Measurements from ENCODE around the gene DENND6B. TPM values are rescaled to one million over a fixed set of nuclear protein-coding genes. Genes with fewer than 3 reads are reported as not detected.

Gene DENND6B
- total RNA-seq, 6 experiments from 2014 or later: 0.98 to 4.1 (median 1.9) TPM

DNA sequence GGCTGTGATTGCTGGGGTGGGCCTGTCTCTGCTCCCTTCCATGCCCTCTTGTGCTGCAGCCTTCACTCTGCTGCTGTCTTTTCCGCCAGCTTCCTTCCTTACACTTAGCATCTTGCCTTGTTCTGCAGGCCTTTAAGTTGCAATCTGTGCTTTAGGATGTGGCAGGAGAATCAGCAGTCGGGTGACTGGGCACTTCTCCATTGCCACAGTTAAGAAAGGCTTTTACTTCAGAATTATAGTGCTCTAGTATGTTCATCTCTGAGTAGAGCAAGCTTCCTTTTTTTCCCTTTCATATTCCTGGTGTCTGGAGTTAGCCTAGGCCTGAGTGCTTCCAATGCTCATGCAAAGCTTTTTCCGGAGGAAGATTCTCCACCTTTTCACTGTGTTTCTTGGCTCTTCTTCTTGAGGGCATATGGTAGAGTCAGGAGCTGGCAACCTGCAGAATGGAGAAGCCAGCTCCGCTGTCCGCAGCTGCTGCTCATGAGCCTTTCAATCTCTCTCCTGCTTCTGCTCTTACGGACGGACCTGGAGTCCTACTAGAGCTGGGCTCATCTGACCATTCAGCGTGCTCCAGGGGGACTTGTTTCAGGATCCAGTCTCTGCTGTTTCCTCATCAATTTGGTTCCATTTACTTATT lies 36.5 kb upstream of the DENND6B start:
- DNase-seq (no peak), ATAC-seq (no peak)
- H3K36me3 ChIP-seq: no peaks in the 10 kb centered on the region
- H3K4me3 ChIP-seq: no peak overlapping the region
- 90% methylated on average over 7 of the region's 8 CpGs for WGBS (ENCODE audit: insufficient coverage, low coverage, low lambda C conversion rate, missing lambda C conversion rate)
- peaks cover 0 to 49% (median 18%) of the 10 kb centered on the region in 4 donors for H3K4me1 ChIP-seq
- intact Hi-C loops (cut with DNase I): no loop called here
- no peaks in the 10 kb centered on the region for H3K27me3 ChIP-seq
- H3K27ac ChIP-seq: no peak overlapping the region
- H3K9me3 ChIP-seq: no peaks in the 10 kb centered on the region
- no peak for TF ChIP-seq POLR2A (IDR thresholded peaks at IDR 0.05)
- TF ChIP-seq, protein P1, sequence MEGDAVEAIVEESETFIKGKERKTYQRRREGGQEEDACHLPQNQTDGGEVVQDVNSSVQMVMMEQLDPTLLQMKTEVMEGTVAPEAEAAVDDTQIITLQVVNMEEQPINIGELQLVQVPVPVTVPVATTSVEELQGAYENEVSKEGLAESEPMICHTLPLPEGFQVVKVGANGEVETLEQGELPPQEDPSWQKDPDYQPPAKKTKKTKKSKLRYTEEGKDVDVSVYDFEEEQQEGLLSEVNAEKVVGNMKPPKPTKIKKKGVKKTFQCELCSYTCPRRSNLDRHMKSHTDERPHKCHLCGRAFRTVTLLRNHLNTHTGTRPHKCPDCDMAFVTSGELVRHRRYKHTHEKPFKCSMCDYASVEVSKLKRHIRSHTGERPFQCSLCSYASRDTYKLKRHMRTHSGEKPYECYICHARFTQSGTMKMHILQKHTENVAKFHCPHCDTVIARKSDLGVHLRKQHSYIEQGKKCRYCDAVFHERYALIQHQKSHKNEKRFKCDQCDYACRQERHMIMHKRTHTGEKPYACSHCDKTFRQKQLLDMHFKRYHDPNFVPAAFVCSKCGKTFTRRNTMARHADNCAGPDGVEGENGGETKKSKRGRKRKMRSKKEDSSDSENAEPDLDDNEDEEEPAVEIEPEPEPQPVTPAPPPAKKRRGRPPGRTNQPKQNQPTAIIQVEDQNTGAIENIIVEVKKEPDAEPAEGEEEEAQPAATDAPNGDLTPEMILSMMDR (IDR thresholded peaks at IDR 0.05): no peak

DNA sequence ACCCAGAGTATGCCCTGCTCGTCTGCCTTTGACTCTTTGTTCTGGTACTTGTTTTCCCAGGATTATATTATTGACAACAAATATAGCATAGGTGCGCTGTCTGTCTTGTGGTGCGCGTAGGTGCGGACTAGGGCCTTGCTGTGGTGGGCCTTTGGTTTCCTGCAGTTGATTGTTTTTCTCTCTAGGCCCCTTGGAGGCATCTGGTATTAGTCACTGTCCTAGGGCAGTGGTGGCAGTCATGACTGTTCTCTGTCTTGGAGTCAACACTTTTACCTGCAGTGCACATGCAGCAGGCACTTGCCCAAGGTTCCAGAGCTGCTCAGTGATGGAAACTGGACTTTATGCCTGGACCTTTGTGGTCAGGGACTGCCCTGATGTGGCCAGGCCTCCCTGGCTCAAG lies 34.9 kb upstream of the DENND6B start:
- 60% methylated on average over 3 of the region's 5 CpGs for WGBS (ENCODE audit: insufficient coverage, low coverage, low lambda C conversion rate, missing lambda C conversion rate)
- peak in 2 of 4 donors; percentile 4 to 14 for ATAC-seq

DNA sequence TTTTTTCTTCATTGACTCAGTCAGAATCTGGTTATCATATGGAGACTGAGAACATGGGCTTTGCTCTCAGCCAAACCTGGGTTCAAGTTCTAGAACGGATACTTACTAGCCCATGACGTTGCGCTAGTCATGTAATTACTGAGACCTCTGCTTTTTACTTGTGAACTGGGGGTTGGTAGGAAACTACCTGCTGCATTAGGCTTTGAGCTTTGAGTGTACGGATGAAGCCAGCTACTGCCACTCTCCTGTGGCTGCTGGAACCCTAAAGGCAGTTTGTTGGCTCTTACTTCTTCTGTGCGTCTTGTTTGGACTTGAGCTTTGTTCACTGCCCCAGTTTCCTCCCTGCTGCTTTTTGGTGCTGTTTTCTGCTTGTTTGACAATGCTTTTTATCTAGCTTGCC lies 34.4 kb upstream of the DENND6B start:
- ATAC-seq (no peak), DNase-seq (no peak)
- no peak overlapping the region for H3K27ac ChIP-seq
- H3K4me3 ChIP-seq: no peak overlapping the region
- TF ChIP-seq, protein P1 (IDR thresholded peaks at IDR 0.05): no peak
- TF ChIP-seq POLR2A (IDR thresholded peaks at IDR 0.05): no peak
- H3K27me3 ChIP-seq: no peaks in the 10 kb centered on the region
- intact Hi-C loops (cut with DNase I): no loop called here
- H3K36me3 ChIP-seq: peaks cover 0 to 2% (median 0%) of the 10 kb centered on the region in 4 donors
- WGBS (ENCODE audit: insufficient coverage, low coverage, low lambda C conversion rate, missing lambda C conversion rate): 81% methylated on average over 5 of the region's 5 CpGs
- peaks cover 0 to 40% (median 13%) of the 10 kb centered on the region in 4 donors for H3K4me1 ChIP-seq
- H3K9me3 ChIP-seq: no peaks in the 10 kb centered on the region

More for the DNA sequence above, 34.9 kb upstream of the DENND6B start:
- no peak for DNase-seq
- H3K27ac ChIP-seq: peak overlapping the region in 1 of 3 donors; percentile 2
- no peaks in the 10 kb centered on the region for H3K27me3 ChIP-seq
- no peak overlapping the region for H3K4me3 ChIP-seq
- H3K36me3 ChIP-seq: no peaks in the 10 kb centered on the region
- no peaks in the 10 kb centered on the region for H3K9me3 ChIP-seq
- intact Hi-C loops (cut with DNase I): no loop called here
- peaks cover 0 to 45% (median 15%) of the 10 kb centered on the region in 4 donors for H3K4me1 ChIP-seq
- TF ChIP-seq, protein P1 (IDR thresholded peaks at IDR 0.05): no peak
- TF ChIP-seq POLR2A (IDR thresholded peaks at IDR 0.05): no peak

DNA sequence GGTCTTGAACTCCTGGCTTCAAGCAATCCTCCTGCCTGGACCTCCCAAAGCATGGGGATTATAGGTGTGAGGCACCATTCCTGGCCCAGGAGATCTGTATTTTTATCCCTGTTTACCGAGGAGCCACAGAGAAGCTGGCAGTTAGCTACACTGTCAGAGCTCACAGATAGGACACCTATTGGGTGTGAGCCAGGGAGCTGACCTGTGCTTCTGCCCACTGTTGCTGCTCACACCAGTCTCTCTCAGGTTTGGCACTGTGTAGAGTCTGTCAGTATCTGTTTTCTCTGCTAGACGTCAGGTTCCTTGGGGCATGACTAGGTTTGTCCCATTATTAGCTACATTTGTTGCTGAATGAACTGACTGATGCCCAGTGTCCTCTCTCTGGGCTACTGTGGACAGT lies 33.8 kb upstream of the DENND6B start:
- intact Hi-C loops (cut with DNase I): no loop called here
- Histone ChIP-seq H3K27ac (no peak overlapping the region), H3K4me1 (peaks cover 0 to 34% (median 10%) of the 10 kb centered on the region in 4 donors), H3K9me3 (no peaks in the 10 kb centered on the region), H3K27me3 (no peaks in the 10 kb centered on the region), H3K4me3 (no peak overlapping the region), H3K36me3 (peaks cover 0 to 3% (median 0%) of the 10 kb centered on the region in 4 donors)
- ATAC-seq (peak; percentile 81 to 90 (median 85)), DNase-seq (peak in 2 of 3 donors; percentile 37 to 75)
- 20% methylated on average over 1 of the region's 2 CpGs for WGBS (ENCODE audit: insufficient coverage, low coverage, low lambda C conversion rate, missing lambda C conversion rate)
- TF ChIP-seq, protein P1 (IDR thresholded peaks at IDR 0.05): peak in 1 of 4 donors; percentile 13
- no peak for TF ChIP-seq POLR2A (IDR thresholded peaks at IDR 0.05)
